DOHH2 (cell line): Measurements from ENCODE around the gene CHI3L2.

Source experiments
- CTCF ChIP-seq: fragments of 200-600 bp; sonication (generic); IDR thresholded peaks from one replicate; pipeline ENCODE4 v1.5.1; 2014; ENCODE audit warnings: antibody characterized with exemption, mild to moderate bottlenecking, low read depth, low read length; ENCODE audit not compliant: poor library complexity, severe bottlenecking
- EZH2phosphoT487 ChIP-seq: fragments of 200-600 bp; sonication (generic); IDR thresholded peaks from 2 replicates; pipeline ENCODE4 v1.6.1; 2017; ENCODE audit warnings: borderline replicate concordance, mild to moderate bottlenecking, antibody characterized with exemption, low read length, moderate library complexity, mixed read lengths

GRCh38 chr1:111274653-111275052 is 47.1 kb downstream of the CHI3L2 start:
- no peak for TF ChIP-seq CTCF
- no peak for TF ChIP-seq EZH2phosphoT487
